Measurements from ENCODE around the gene RPL32. TPM values are rescaled to one million over a fixed set of nuclear protein-coding genes. Genes with fewer than 3 reads are reported as not detected.

Gene RPL32
- total RNA-seq, 1 donor from 2014 or later = 2,996 TPM

GRCh38 chr3:12866836-12867235 lies 25.5 kb upstream of the RPL32 start:
- no peak for ATAC-seq (ENCODE audit: low read depth)

GRCh38 chr3:12865271-12865670 lies 23.9 kb upstream of the RPL32 start:
- peaks cover 3% of the 10 kb centered on the region for H3K27me3 Mint-ChIP-seq
- ATAC-seq (ENCODE audit: low read depth) = no peak
- H3K4me3 Mint-ChIP-seq = no peak overlapping the region
- no peak for TF ChIP-seq CTCF (IDR thresholded peaks at IDR 0.05)
- H3K36me3 Mint-ChIP-seq (ENCODE audit: low read depth) = no peaks in the 10 kb centered on the region
- POLR2A ChIA-PET = no interaction called here
- no peak overlapping the region for H3K27ac Mint-ChIP-seq
- peaks cover 14% of the 10 kb centered on the region for H3K4me1 Mint-ChIP-seq
- peaks cover 5% of the 10 kb centered on the region for H3K9me3 Mint-ChIP-seq
- intact Hi-C loops (cut with micrococcal nuclease) = loop anchor here (5.0 kb wide), 1 partner anchor 587 kb away; no protein-coding TSS in a partner anchor
- DNase-seq = no peak
- CTCF ChIA-PET = interaction anchor here (3.8 kb wide), 1 partner anchor 26 kb away, joined by 50 read pairs; no protein-coding TSS in a partner anchor

More at GRCh38 chr3:12866836-12867235, 25.5 kb upstream of the RPL32 start:
- H3K27ac Mint-ChIP-seq = no peak overlapping the region
- ChIA-PET POLR2A (no interaction called here), CTCF (interaction anchor here (2.2 to 3.8 kb wide), 2 partner anchors 21 to 25 kb away, joined by 9 to 50 read pairs; no protein-coding TSS in a partner anchor)
- H3K36me3 Mint-ChIP-seq (ENCODE audit: low read depth) = no peaks in the 10 kb centered on the region
- H3K4me3 Mint-ChIP-seq = no peak overlapping the region
- no peak for TF ChIP-seq CTCF (IDR thresholded peaks at IDR 0.05)
- H3K4me1 Mint-ChIP-seq = peaks cover 25% of the 10 kb centered on the region
- intact Hi-C loops (cut with micrococcal nuclease) = loop anchor here (5.0 kb wide), 1 partner anchor 585 kb away; no protein-coding TSS in a partner anchor
- H3K9me3 Mint-ChIP-seq = peaks cover 5% of the 10 kb centered on the region
- no peak for DNase-seq
- peaks cover 3% of the 10 kb centered on the region for H3K27me3 Mint-ChIP-seq

DNA sequence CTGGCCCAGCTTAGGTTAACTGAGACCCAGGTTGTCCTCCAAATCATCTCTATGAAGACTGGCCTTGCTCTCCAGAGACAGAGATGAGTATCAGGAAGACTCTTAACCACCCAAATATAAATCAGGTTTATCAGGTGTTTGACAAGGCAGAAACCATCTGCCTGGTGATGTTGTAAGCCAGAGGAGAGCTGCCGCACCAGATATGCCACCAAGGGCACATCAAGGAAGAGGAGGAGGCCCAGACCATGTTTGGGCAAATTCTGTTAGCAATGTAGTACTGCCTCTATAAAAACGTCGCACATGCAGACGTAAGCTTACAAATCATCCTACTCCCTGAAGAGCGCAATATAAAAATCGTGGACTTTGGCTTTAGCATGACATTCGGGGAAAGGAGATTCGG lies 21.0 kb upstream of the RPL32 start:
- Mint-ChIP-seq H3K9me3 (peaks cover 5% of the 10 kb centered on the region), H3K27ac (no peak overlapping the region), H3K4me1 (no peaks in the 10 kb centered on the region), H3K4me3 (no peak overlapping the region), H3K27me3 (peaks cover 1% of the 10 kb centered on the region), H3K36me3 (ENCODE audit: low read depth) (no peaks in the 10 kb centered on the region)
- no peak for DNase-seq
- no peak for ATAC-seq (ENCODE audit: low read depth)
- ChIA-PET POLR2A (no interaction called here), CTCF (no interaction called here)
- intact Hi-C loops (cut with micrococcal nuclease) = no loop called here
- TF ChIP-seq CTCF (IDR thresholded peaks at IDR 0.05) = no peak

DNA sequence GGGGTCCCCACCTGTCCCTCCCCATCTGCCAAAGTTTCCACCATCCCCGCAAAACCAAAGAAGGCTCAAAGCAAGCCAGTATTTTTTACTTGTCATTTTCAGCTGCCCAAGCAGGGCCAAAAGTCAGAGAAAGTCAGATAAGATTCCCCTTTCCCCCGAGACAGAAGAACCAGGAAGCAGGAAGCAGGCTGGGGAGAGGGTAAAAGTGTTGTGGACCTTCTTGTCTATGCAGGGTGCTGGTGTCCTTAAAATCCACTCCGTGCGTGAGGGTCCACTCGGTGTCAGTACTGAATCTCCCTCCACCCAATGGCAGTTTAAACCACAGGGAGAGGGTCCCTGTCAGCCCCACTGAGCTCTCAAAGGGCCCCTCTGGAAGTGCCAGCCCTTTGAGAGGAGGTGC lies 20.2 kb upstream of the RPL32 start:
- no peak for TF ChIP-seq CTCF (IDR thresholded peaks at IDR 0.05)
- POLR2A ChIA-PET = no interaction called here
- no peak overlapping the region for H3K4me3 Mint-ChIP-seq
- H3K9me3 Mint-ChIP-seq = peaks cover 5% of the 10 kb centered on the region
- ATAC-seq (ENCODE audit: low read depth) (no peak), DNase-seq (no peak)
- intact Hi-C loops (cut with micrococcal nuclease) = no loop called here
- H3K36me3 Mint-ChIP-seq (ENCODE audit: low read depth) = no peaks in the 10 kb centered on the region
- CTCF ChIA-PET = no interaction called here
- H3K27ac Mint-ChIP-seq = no peak overlapping the region
- H3K27me3 Mint-ChIP-seq = peaks cover 2% of the 10 kb centered on the region
- no peaks in the 10 kb centered on the region for H3K4me1 Mint-ChIP-seq

GRCh38 chr3:12859840-12860239 lies 18.5 kb upstream of the RPL32 start:
- ChIA-PET POLR2A (no interaction called here), CTCF (no interaction called here)
- Mint-ChIP-seq H3K27me3 (peaks cover 9% of the 10 kb centered on the region), H3K36me3 (ENCODE audit: low read depth) (no peaks in the 10 kb centered on the region), H3K4me1 (no peaks in the 10 kb centered on the region), H3K27ac (no peak overlapping the region), H3K9me3 (no peaks in the 10 kb centered on the region), H3K4me3 (no peak overlapping the region)
- no peak for DNase-seq
- intact Hi-C loops (cut with micrococcal nuclease) = no loop called here
- no peak for TF ChIP-seq CTCF (IDR thresholded peaks at IDR 0.05)
- no peak for ATAC-seq (ENCODE audit: low read depth)

All from activated B cell treated with CpG ODN at 0.5 μM for 24 hours (primary cell).